DND-41 (cell line): ENCODE measurements around the gene THOC6.

Source experiments
- EZH2 ChIP-seq: IDR thresholded peaks from 3 replicates; pipeline ENCODE4 v1.6.1; 2012; ENCODE audit warnings: borderline replicate concordance, low read depth, mild to moderate bottlenecking, moderate library complexity, low read length, inconsistent platforms; ENCODE audit not compliant: severe bottlenecking
- TF ChIP-seq, protein P1 (sequence below): IDR thresholded peaks from 2 replicates; pipeline ENCODE4 v1.5.1; 2012; ENCODE audit warnings: borderline replicate concordance, low read length, moderate library complexity, mild to moderate bottlenecking; ENCODE audit not compliant: poor library complexity, severe bottlenecking; ENCODE audit errors: extremely low read depth

DNA sequence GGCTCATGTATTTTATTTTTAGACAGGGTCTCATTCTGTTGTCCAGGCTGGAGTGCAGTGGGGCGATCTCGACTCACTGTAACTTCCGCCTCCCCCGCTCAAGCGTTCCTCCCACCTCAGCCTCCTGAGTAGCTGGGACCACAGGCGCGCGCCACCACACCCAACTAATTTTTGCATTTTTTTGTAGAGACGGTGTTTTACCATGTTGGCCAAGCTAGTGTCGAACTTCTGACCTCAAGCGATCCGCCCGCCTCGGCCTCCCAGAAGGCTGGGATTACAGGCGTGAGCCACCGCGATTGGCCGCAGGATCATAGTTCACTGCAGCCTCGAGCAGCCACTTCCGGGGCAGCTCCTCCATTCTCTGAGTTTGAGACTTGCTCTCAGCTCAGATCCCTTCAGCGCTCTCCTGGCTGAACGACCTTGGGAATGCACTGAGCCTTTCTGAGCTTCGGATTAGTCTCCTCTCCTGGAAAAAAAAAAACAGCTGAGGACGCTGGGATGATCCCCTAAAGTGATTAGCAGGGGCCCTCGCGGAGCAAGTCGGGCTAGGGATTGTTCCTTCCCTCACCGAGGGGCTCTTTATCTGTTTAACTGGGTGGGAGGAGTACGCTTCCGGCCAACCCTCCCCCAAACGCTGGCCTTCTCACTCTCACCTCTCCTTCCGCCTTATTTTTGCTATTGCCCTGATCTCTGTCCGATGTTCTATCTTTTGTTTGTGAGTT is 42.5 kb upstream of the THOC6 start:
- TF ChIP-seq, protein P1, sequence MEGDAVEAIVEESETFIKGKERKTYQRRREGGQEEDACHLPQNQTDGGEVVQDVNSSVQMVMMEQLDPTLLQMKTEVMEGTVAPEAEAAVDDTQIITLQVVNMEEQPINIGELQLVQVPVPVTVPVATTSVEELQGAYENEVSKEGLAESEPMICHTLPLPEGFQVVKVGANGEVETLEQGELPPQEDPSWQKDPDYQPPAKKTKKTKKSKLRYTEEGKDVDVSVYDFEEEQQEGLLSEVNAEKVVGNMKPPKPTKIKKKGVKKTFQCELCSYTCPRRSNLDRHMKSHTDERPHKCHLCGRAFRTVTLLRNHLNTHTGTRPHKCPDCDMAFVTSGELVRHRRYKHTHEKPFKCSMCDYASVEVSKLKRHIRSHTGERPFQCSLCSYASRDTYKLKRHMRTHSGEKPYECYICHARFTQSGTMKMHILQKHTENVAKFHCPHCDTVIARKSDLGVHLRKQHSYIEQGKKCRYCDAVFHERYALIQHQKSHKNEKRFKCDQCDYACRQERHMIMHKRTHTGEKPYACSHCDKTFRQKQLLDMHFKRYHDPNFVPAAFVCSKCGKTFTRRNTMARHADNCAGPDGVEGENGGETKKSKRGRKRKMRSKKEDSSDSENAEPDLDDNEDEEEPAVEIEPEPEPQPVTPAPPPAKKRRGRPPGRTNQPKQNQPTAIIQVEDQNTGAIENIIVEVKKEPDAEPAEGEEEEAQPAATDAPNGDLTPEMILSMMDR: no peak
- TF ChIP-seq EZH2: no peak
